HG02943 (cell line): ENCODE results near the gene ABI3.
A peak's percentile ranks its signal among the peaks of the same experiment; 100 is the strongest.

Experiments used
- ATAC-seq: cut with Tn5 transposase; IDR thresholded peaks from one replicate; pipeline ENCODE4 v1.9.1; 2021; ENCODE audit warnings: mild to moderate bottlenecking, low read depth, moderate library complexity; ENCODE audit not compliant: unreplicated experiment

The ABI3 gene

GRCh38 chr17:49195751-49196150 lies 14.8 kb upstream of the ABI3 start:
- ATAC-seq = no peak

- no peak for ATAC-seq
These were observed 14.0 kb upstream of the ABI3 start for GRCh38 chr17:49196520-49196919.

DNA sequence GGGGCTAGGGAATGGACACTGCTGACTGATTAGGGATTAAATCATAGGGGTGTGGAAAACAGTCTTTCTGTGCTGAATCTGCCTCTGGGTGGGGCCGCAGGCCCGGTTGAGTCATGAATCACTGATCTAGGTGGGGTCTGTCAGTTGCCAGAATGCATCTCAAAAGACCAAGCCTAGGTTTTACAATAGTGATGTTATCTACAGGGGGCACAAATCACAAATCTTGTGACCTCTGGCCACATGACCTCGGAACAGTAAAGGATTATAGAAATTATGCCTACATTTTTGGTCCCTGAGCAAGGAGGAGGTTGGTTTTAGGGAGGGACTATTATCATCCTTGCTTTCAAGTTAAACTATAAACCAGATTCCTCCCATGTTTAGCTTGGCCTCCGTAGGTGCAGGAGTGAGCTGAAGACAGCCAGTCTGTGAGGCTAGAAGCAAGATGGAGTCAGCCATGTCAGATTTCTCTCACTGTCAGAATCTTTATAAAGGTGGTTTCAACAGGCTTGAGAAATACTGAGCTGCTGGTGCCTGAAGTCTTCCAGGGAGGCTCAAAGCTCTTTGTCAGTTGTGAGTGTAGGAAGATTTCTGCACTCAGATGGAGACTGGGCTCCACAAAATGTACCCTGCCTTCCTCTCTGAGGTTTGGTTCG lies 13.0 kb upstream of the ABI3 start:
- ATAC-seq = no peak

GRCh38 chr17:49198211-49198610 lies 12.3 kb upstream of the ABI3 start:
- ATAC-seq = no peak

DNA sequence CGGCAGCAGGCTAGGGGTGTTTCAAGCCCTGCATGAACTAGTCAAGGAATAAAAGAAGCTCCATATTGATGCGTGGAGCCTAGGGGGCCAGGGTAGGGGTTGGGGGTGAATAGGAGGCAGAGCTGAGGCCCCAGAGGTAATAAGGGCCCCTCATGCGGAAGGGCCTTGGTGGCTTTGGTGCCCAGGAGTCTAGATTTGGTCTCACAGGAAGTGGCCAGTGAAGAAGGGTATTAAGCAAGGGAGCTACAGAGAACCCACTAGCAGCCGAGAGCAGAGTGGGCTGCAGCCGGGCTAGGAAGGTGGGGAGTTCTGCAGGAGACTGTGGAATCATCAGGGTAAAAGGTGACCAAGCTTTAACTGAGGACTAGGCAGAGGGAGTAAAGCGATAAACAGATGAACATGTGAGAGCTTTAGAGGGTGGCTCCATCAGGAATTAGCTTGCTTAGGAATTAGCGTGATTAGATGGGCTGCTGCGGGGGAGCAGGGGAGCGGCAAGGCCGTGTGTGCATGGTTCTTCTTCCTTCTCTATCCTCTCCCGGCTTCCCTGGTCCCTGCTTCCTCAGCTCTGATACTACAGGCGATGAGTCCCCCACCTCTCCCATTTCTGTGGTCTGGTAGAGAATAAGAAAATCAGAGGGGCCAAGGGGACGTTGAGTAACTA lies 10.0 kb upstream of the ABI3 start:
- no peak for ATAC-seq

DNA sequence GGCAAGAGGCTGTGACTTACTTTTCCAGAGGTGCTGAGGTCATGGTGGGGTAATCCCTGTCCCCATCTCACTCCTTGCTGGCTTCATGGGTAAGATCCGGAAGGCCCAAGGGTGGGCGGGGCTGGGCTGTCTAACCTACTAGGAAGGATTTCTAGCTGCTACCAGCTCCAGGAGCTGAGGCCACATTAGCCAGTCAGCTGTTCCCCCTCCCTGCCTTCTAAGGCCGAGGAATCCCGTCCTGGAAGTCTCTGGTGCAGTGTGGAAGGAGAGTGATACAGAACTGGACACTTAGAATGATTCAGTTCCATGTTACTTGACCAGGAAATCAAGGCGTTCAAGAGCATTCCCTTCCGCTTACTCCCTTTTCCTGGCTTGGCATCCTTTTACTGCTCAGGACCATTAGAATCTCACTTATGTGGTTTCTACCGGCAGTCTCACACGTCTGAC lies 9.0 kb upstream of the ABI3 start:
- ATAC-seq = no peak

- ATAC-seq = no peak
These were observed 6.7 kb upstream of the ABI3 start for GRCh38 chr17:49203796-49204195.

DNA sequence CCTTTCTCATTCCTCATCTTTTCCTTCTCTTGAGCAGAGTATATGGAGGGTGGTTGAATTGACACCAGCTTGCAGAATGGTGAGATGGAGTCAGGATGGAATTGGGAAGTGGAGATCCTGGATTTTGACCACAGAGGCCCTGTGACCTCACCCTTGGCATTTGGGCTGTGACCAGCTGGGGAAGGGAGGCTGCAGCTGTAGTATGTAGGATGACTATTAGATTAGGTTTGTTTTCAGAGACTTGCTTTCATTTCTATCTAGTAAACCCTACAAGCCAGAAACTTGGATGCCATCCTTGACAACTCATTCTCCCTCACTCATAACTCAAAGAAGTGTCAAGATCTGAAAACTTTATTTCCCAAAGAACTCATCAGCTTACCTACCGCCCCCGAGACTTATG lies 6.0 kb upstream of the ABI3 start:
- no peak for ATAC-seq

DNA sequence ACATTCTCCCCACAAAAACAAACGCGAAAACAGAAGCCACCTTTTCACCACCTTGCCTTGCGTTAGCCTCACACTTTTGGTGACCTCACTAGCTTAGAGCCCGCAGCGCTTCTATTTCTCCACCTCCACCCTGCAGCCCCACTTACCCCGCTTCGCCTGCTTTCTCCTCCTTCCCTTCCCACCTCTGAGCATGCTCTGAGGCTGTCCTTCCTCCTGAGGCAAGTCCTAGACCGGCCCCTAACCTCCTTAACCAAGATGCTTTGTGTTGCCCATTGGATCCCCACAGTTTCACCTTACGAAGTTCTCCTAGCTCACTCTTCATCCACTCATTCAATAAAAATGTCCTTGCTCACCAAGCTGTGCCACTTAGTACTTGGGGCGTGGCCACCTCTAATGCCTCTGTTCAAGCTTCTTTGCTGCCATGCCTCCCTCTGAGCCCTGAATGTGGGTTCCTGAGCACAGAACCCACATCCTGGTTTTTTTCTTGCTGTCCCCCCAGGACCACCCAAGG lies 1.4 kb upstream of the ABI3 start:
- no peak for ATAC-seq

GRCh38 chr17:49213399-49213798 lies 2.9 kb downstream of the ABI3 start:
- ATAC-seq = no peak

- no peak for ATAC-seq
These were observed 3.3 kb downstream of the ABI3 start for GRCh38 chr17:49213847-49214246.

DNA sequence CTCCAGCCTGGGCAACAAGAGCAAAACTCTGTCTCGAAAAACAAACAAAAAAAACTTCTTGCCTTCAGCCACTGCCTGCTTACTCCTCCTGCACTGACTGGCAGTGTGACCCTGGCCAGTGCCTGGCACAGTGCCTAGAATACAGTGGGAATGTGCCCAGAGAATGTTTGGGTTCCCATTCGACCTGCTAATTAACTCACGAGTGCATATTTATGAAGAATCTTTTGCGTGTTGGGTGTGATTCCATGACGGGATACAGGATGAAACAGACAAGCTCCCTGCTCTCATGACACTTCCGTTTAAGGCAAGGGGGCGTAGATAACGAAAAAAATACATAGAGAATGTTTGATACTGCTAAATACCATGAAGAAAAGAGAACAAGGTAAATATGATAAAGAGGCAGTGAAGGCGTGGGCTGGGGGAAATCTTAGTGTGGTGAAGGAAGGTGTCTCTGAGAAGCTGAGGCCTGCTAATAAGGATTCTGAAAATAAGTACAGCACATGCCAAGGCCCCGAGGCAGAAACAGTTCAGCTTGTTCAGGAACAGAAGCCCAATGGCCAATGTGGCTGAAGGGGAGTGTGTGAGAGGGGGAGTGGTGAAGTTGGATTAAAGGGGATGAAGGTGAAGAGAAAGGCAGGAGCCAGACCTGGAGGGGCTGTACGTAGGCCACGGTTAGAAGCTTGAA lies 4.3 kb downstream of the ABI3 start:
- ATAC-seq = no peak

DNA sequence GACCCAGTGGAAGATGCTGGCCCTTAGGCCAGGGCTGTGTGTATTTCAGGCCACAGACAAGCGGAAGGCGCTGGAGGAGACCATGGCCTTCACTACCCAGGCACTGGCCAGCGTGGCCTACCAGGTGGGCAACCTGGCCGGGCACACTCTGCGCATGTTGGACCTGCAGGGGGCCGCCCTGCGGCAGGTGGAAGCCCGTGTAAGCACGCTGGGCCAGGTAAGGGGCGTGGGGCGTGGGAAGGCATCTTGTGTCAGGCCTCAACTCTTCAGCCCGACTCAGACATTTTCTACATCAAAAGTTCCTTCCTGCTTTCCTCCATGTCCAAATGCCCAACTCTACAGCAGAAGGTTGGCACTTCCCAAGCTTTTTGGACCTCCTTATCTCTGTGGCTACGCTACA lies 6.0 kb downstream of the ABI3 start:
- ATAC-seq = no peak

- ATAC-seq = no peak
These were observed 6.6 kb downstream of the ABI3 start for GRCh38 chr17:49216953-49217650.

- peak; percentile 49 for ATAC-seq
These were observed 7.3 kb downstream of the ABI3 start for GRCh38 chr17:49217651-49218413.

- no peak for ATAC-seq
These were observed 8.7 kb downstream of the ABI3 start for GRCh38 chr17:49218941-49219913.

GRCh38 chr17:49219987-49220386 lies 9.5 kb downstream of the ABI3 start:
- ATAC-seq = no peak

DNA sequence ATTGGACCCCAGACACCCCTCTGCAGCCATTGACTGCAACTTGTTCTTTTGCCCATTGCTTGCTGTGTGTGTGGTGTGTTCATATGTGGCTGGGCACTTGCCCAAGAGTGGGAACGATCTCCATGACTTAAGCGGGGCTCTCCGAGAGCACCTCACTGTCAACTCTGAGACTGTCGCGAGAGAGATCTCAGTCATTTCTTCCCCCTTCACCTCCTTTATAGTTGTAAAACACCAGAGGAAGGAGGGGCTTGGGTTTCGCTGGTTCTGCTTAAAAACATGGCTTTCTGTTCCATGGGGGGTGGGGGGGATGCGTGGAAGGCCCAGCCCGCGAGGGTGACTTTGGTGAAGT lies 12.6 kb downstream of the ABI3 start:
- no peak for ATAC-seq

- ATAC-seq = no peak
These were observed 13.2 kb downstream of the ABI3 start for GRCh38 chr17:49223517-49224197.
